H1 (cell line): ENCODE data around the gene CADM1. TPM values are rescaled to one million over a fixed set of nuclear protein-coding genes. Genes with fewer than 3 reads are reported as not detected.
A peak's percentile ranks its signal among the peaks of the same experiment; 100 is the strongest.

Experiments
- CTCF ChIA-PET: fragments of 300-600 bp; sonication (Branson Sonifier 250); formaldehyde crosslinking; loops from one replicate; lab custom pipeline; 2021; ENCODE audit not compliant: partially characterized antibody; lab: Charles Lee
- POLR2A ChIA-PET: fragments of 300-600 bp; sonication (Branson Sonifier 250); formaldehyde crosslinking; loops from one replicate; lab custom pipeline; 2021; ENCODE audit warnings: inconsistent platforms; ENCODE audit not compliant: partially characterized antibody; lab: Charles Lee
- DNase-seq, 2 experiments: peaks; one replicate each; pipeline versions ENCODE4 v3.0.0 to v3.0.0-alpha.2; 2010 to 2022; ENCODE audit warnings: low spot score in 2 of 2, low read depth in 1 of 2, mixed read lengths in 1 of 2
- FAIRE-seq: peaks from 2 replicates; lab custom pipeline; 2011; peaks lifted over from hg19 to GRCh38; lab: Jason Lieb, UNC
- H2AFZ ChIP-seq: 2 replicates; pipeline ENCODE4 v1.8.1; 2012; ENCODE audit warnings: low read length, inconsistent platforms
- H2AK5ac ChIP-seq: 2 replicates; pipeline ENCODE4 v1.6.1; 2013; ENCODE audit warnings: low read depth, low read length
- H2BK120ac ChIP-seq: replicated peaks from 2 replicates; pipeline ENCODE3; 2013; ENCODE audit warnings: low read depth, low read length, inconsistent platforms
- H2BK12ac ChIP-seq: 2 replicates; pipeline ENCODE4 v1.6.1; 2013; ENCODE audit warnings: low read depth, low read length
- H2BK15ac ChIP-seq: 2 replicates; pipeline ENCODE4 v1.6.1; 2013; ENCODE audit warnings: low read length
- H2BK20ac ChIP-seq: 2 replicates; pipeline ENCODE4 v1.6.1; 2013; ENCODE audit warnings: low read length
- H2BK5ac ChIP-seq: 2 replicates; pipeline ENCODE4 v1.6.1; 2013; ENCODE audit warnings: low read depth, low read length
- H3K14ac ChIP-seq: 2 replicates; pipeline ENCODE4 v1.6.1; 2013; ENCODE audit warnings: inconsistent platforms; ENCODE audit not compliant: insufficient read length
- H3K18ac ChIP-seq: 2 replicates; pipeline ENCODE4 v1.6.1; 2013; ENCODE audit warnings: low read length; ENCODE audit errors: extremely low read depth
- H3K23ac ChIP-seq: 2 replicates; pipeline ENCODE4 v1.6.1; 2013; ENCODE audit warnings: inconsistent platforms; ENCODE audit not compliant: insufficient read length
- H3K23me2 ChIP-seq: 2 replicates; pipeline ENCODE4 v1.6.1; 2013; ENCODE audit warnings: low read depth, low read length
- H3K27ac ChIP-seq: 2 replicates; pipeline ENCODE4 v1.6.1; 2011; ENCODE audit warnings: low read depth, low read length, inconsistent platforms
- H3K27me3 ChIP-seq, 4 experiments: replicated peaks in 1 of 4; 1 replicate in 1 of 4; 2 replicates in 3 of 4; pipeline versions ENCODE4 v1.6.1 to v1.8.1; 2011 to 2013; ENCODE audit warnings: low read length in 3 of 4, mild to moderate bottlenecking in 3 of 4, inconsistent platforms in 2 of 4, mixed read lengths in 2 of 4, moderate library complexity in 1 of 4; ENCODE audit not compliant: control insufficient read depth in 3 of 4, insufficient read depth in 3 of 4; ENCODE audit errors: extremely low read depth in 1 of 4
- H3K36me3 ChIP-seq, 4 experiments: 2 replicates each; pipeline versions ENCODE4 v1.6.1 to v1.8.1; 2011 to 2013; ENCODE audit warnings: mild to moderate bottlenecking in 4 of 4, low read length in 3 of 4, moderate library complexity in 2 of 4, control low read depth in 1 of 4, inconsistent platforms in 1 of 4; ENCODE audit not compliant: insufficient read depth in 4 of 4, control insufficient read depth in 2 of 4
- H3K4ac ChIP-seq: replicated peaks from 2 replicates; pipeline ENCODE3; 2013; ENCODE audit warnings: low read length, low read depth, mixed read lengths, inconsistent platforms; ENCODE audit not compliant: insufficient read length
- H3K4me1 ChIP-seq, 4 experiments: replicated peaks in 1 of 4; 1 replicate in 1 of 4; 2 replicates in 3 of 4; pipeline versions ENCODE4 v1.6.1 to v1.8.1; 2011 to 2013; ENCODE audit warnings: low read length in 3 of 4, inconsistent platforms in 2 of 4, mixed read lengths in 1 of 4; ENCODE audit not compliant: insufficient read depth in 4 of 4, control insufficient read depth in 3 of 4
- H3K4me2 ChIP-seq, 2 experiments: 2 replicates each; pipeline versions ENCODE4 v1.6.1 to v1.8.1; 2011 to 2013; ENCODE audit warnings: low read depth in 2 of 2, low read length in 2 of 2, control low read depth in 1 of 2, inconsistent platforms in 1 of 2, mild to moderate bottlenecking in 1 of 2; ENCODE audit not compliant: insufficient read depth in 1 of 2
- H3K4me3 ChIP-seq, 4 experiments: fragments of 200-600, 300-600 bp in 1 of 4; sonication (generic), shearing (Covaris generic), sonication (Bioruptor Twin) in 1 of 4; 2 replicates each; pipeline versions ENCODE4 v1.5.1 to v1.8.1; 2011 to 2016; ENCODE audit warnings: low read length in 4 of 4, low read depth in 3 of 4, control low read depth in 2 of 4, inconsistent platforms in 2 of 4, mild to moderate bottlenecking in 2 of 4, mixed read lengths in 1 of 4, moderate library complexity in 1 of 4; ENCODE audit not compliant: insufficient read depth in 2 of 4; ENCODE audit errors: extremely low read depth in 1 of 4
- H3K56ac ChIP-seq: replicated peaks from 2 replicates; pipeline ENCODE3; 2013; ENCODE audit warnings: low read depth, mild to moderate bottlenecking, mixed read lengths, low read length, inconsistent platforms; ENCODE audit not compliant: insufficient read length
- H3K79me1 ChIP-seq: 2 replicates; pipeline ENCODE4 v1.6.1; 2013; ENCODE audit warnings: low read depth, low read length, control low read depth
- H3K79me2 ChIP-seq, 2 experiments: 2 replicates each; pipeline versions ENCODE4 v1.6.1 to v1.8.1; 2012 to 2013; ENCODE audit warnings: low read length in 2 of 2, mild to moderate bottlenecking in 2 of 2, inconsistent platforms in 1 of 2; ENCODE audit not compliant: insufficient read depth in 2 of 2, control insufficient read depth in 1 of 2
- H3K9ac ChIP-seq, 4 experiments: replicated peaks in 1 of 4; 1 replicate in 1 of 4; 2 replicates in 3 of 4; pipeline versions ENCODE4 v1.6.1 to v1.8.1; 2011 to 2013; ENCODE audit warnings: low read depth in 3 of 4, low read length in 3 of 4, control low read depth in 2 of 4, mild to moderate bottlenecking in 2 of 4, moderate library complexity in 2 of 4, inconsistent platforms in 1 of 4; ENCODE audit errors: extremely low read depth in 1 of 4
- H3K9me3 ChIP-seq, 2 experiments: 2 replicates each; pipeline versions ENCODE4 v1.6.1 to v1.8.1; 2012 to 2013; ENCODE audit warnings: mild to moderate bottlenecking in 2 of 2, moderate library complexity in 2 of 2, control low read depth in 1 of 2, inconsistent platforms in 1 of 2, low read depth in 1 of 2, low read length in 1 of 2, mixed read lengths in 1 of 2; ENCODE audit not compliant: insufficient read depth in 2 of 2
- H4K20me1 ChIP-seq, 2 experiments: replicated peaks in 1 of 2; 2 replicates each; pipeline versions ENCODE3 to v1.8.1; 2011 to 2013; ENCODE audit warnings: inconsistent platforms in 2 of 2, low read length in 2 of 2, mild to moderate bottlenecking in 1 of 2; ENCODE audit not compliant: insufficient read depth in 2 of 2, control insufficient read depth in 1 of 2
- H4K5ac ChIP-seq: 2 replicates; pipeline ENCODE4 v1.6.1; 2013; ENCODE audit warnings: low read length, low read depth, mixed read lengths, inconsistent platforms; ENCODE audit not compliant: insufficient read length
- H4K8ac ChIP-seq: 2 replicates; pipeline ENCODE4 v1.8.0; 2013; ENCODE audit warnings: mild to moderate bottlenecking, moderate library complexity, low read length, inconsistent platforms; ENCODE audit not compliant: insufficient read depth; ENCODE audit errors: extremely low read depth
- H4K91ac ChIP-seq: replicated peaks from 2 replicates; pipeline ENCODE3; 2013; ENCODE audit warnings: low read length, mixed read lengths, inconsistent platforms; ENCODE audit not compliant: insufficient read length
- CEBPB ChIP-seq: IDR thresholded peaks from 2 replicates; pipeline ENCODE4 v1.6.1; 2012; ENCODE audit warnings: low read depth, low read length
- CHD2 ChIP-seq: IDR thresholded peaks from 2 replicates; pipeline ENCODE4 v1.6.1; 2012; ENCODE audit warnings: low read length, improper control_type of control experiment
- GABPA ChIP-seq: IDR thresholded peaks from 2 replicates; pipeline ENCODE4 v1.6.1; 2011; ENCODE audit warnings: mild to moderate bottlenecking, low read length, moderate library complexity, borderline replicate concordance; ENCODE audit not compliant: insufficient read depth
- GTF2F1 ChIP-seq: IDR thresholded peaks from 2 replicates; pipeline ENCODE4 v1.6.1; 2012; ENCODE audit warnings: low read depth, low read length, improper control_type of control experiment, borderline replicate concordance
- HDAC6 ChIP-seq: IDR thresholded peaks from one replicate; pipeline ENCODE4 v1.7.1; 2012; ENCODE audit warnings: low read depth, mild to moderate bottlenecking, inconsistent platforms, low read length, moderate library complexity
- POLR2A ChIP-seq, 2 experiments: IDR thresholded peaks; 1 replicate in 1 of 2; 2 replicates in 1 of 2; pipeline ENCODE4 v1.6.1; 2011; ENCODE audit warnings: low read depth in 2 of 2, low read length in 2 of 2, mild to moderate bottlenecking in 2 of 2; ENCODE audit errors: control extremely low read depth in 1 of 2
- POU5F1 ChIP-seq: IDR thresholded peaks from 2 replicates; pipeline ENCODE4 v1.6.1; 2011; ENCODE audit warnings: low read depth, mild to moderate bottlenecking, low read length, moderate library complexity
- RAD21 ChIP-seq, 2 experiments: IDR thresholded peaks in 1 of 2; conservative IDR thresholded peaks in 1 of 2; 2 replicates each; pipeline ENCODE4 v1.6.1; 2011; ENCODE audit warnings: low read depth in 2 of 2, low read length in 2 of 2, improper control_type of control experiment in 1 of 2, inconsistent platforms in 1 of 2, mild to moderate bottlenecking in 1 of 2, moderate library complexity in 1 of 2
- RXRA ChIP-seq: IDR thresholded peaks from 2 replicates; pipeline ENCODE4 v1.6.1; 2011; ENCODE audit warnings: low read depth, mild to moderate bottlenecking, low read length, moderate library complexity; ENCODE audit not compliant: insufficient read depth
- SIRT6 ChIP-seq: IDR thresholded peaks from one replicate; pipeline ENCODE4 v1.7.1; 2012; ENCODE audit warnings: low read length, inconsistent platforms
- SP4 ChIP-seq: IDR thresholded peaks from 2 replicates; pipeline ENCODE4 v1.6.1; 2012; ENCODE audit warnings: low read length, inconsistent platforms
- SRF ChIP-seq: IDR thresholded peaks from 2 replicates; pipeline ENCODE4 v1.6.1; 2011; ENCODE audit warnings: mild to moderate bottlenecking, low read depth, low read length, moderate library complexity
- TBP ChIP-seq: IDR thresholded peaks from 2 replicates; pipeline ENCODE4 v1.6.1; 2011; ENCODE audit warnings: low read depth, low read length, improper control_type of control experiment
- TCF12 ChIP-seq: IDR thresholded peaks from 2 replicates; pipeline ENCODE4 v1.6.1; 2011; ENCODE audit warnings: low read depth, mild to moderate bottlenecking, low read length
- WGBS, 2 experiments: shearing (Covaris generic) in 1 of 2; methylation state at CpG; one replicate each; pipeline versions ENCODE4 v1.1.6 to v1.1.7; 2013 to 2015; ENCODE audit warnings: low lambda C conversion rate in 2 of 2, mixed read lengths in 2 of 2, inconsistent platforms in 1 of 2, low coverage in 1 of 2, missing lambda C conversion rate in 1 of 2; ENCODE audit not compliant: insufficient replicate concordance in 2 of 2, insufficient coverage in 1 of 2, insufficient read length in 1 of 2; ENCODE audit errors: extremely low coverage in 1 of 2, missing lambda C conversion rate in 1 of 2; 5-methylcytosine and 5-hydroxymethylcytosine counted together
- polyA plus RNA-seq, 7 experiments: library from polyadenylated mRNA; depleted of rRNA in 3 of 7; stranded (reverse) in 5 of 7; unstranded in 2 of 7; fragments of >200 nt in 5 of 7; fragments of 200-250 nt in 2 of 7; gene quantifications; 1 replicate in 5 of 7; 2 replicates in 1 of 7; 4 replicates in 1 of 7; pipeline versions ENCODE4 v1.2.1 to v1.2.3, GENCODE V29; 2011 to 2013; ENCODE audit warnings: missing spikeins in 2 of 7, mixed read lengths in 2 of 7
- total RNA-seq: library from RNA; stranded (reverse); fragmentation: NEBNext Ultra II Directional; extraction: Animal tissue kit (Norgen Biotek cat#: 25700); gene quantifications from 2 replicates; pipeline ENCODE4 v1.2.1, GENCODE V29; 2021
- TF ChIP-seq, protein P1 (sequence below): IDR thresholded peaks from 2 replicates; pipeline ENCODE4 v1.6.1; 2012; ENCODE audit warnings: inconsistent platforms

CADM1 gene
- total and polyA plus RNA-seq, 2 of the 8 experiments (the other 6 are each of a cell fraction or from before 2014, with no cell fraction given) = 8.3 to 25.3 TPM

DNA sequence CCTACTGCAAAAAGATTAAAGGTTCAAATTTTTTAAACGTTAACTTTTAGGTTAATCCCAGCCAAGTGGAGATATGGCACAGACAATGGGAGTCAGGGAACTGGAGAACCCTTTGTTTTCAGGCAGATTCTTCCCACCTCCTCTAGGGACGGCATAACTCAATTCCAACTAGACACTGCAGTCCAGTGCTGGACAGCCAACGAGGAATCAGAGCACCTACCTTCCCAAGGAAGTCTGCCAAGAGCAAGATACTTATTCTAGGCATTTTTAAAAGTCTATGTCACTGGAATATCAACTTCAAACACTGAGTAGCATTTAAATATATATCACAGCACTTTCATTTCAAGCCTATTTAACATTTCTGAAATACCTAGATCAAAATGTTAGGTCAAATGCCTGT, 7.3 kb downstream of the CADM1 start:
- H3K4ac ChIP-seq = no peak overlapping the region
- peaks cover 2 to 16% (median 13%) of the 10 kb centered on the region in 4 experiments; a peak in 6 of 7 replicates for H3K4me1 ChIP-seq
- no peaks in the 10 kb centered on the region for H3K79me2 ChIP-seq
- H3K23me2 ChIP-seq = peaks cover 3% of the 10 kb centered on the region; the same call in 1 of the 2 replicates
- H3K4me2 ChIP-seq = no peak overlapping the region
- H2AK5ac ChIP-seq = no peak overlapping the region
- H4K8ac ChIP-seq = no peak overlapping the region
- no peak overlapping the region for H3K23ac ChIP-seq
- H2BK15ac ChIP-seq = no peak overlapping the region
- H3K14ac ChIP-seq = no peak overlapping the region
- DNase-seq = no peak
- no peak overlapping the region for H4K5ac ChIP-seq
- H3K79me1 ChIP-seq = peaks cover 4% of the 10 kb centered on the region; the same call in 1 of the 2 replicates
- H2AFZ ChIP-seq = no peak overlapping the region
- POLR2A ChIA-PET = no interaction called here
- no peak overlapping the region for H3K4me3 ChIP-seq
- no peak overlapping the region for H2BK12ac ChIP-seq
- H3K56ac ChIP-seq = no peak overlapping the region
- peaks cover 10 to 29% (median 25%) of the 10 kb centered on the region in 4 experiments for H3K27me3 ChIP-seq
- CTCF ChIA-PET = interaction anchor here (1.2 kb wide), 1 partner anchor 116 kb away, joined by 3 read pairs; no protein-coding TSS in a partner anchor
- H2BK20ac ChIP-seq = no peak overlapping the region
- H3K36me3 ChIP-seq = no peaks in the 10 kb centered on the region
- H3K27ac ChIP-seq = no peak overlapping the region
- no peak overlapping the region for H3K18ac ChIP-seq
- no peak overlapping the region for H2BK120ac ChIP-seq
- H2BK5ac ChIP-seq = no peak overlapping the region; the same call in 1 of the 2 replicates
- FAIRE-seq = peak; percentile 13
- 85% methylated on average over 3 of the region's 3 CpGs; no CpG with 5 or more reads in 1 of the 2 experiments for WGBS, 2 experiments
- no peaks in the 10 kb centered on the region for H3K9me3 ChIP-seq
- no peak overlapping the region for H3K9ac ChIP-seq
- H4K91ac ChIP-seq = no peak overlapping the region
- H4K20me1 ChIP-seq = peaks cover 3 to 7% of the 10 kb centered on the region in 2 experiments
- no peak for TF ChIP-seq RAD21 (IDR thresholded peaks at IDR 0.05 in 1 of 2, conservative IDR thresholded peaks at IDR 0.05 in 1 of 2; ENCODE audit: low read depth in 2 of 2, low read length in 2 of 2)
- no peak for TF ChIP-seq SIRT6
- no peak for TF ChIP-seq POLR2A (IDR thresholded peaks at IDR 0.05; ENCODE audit: control extremely low read depth in 1 of 2, low read depth in 2 of 2, low read length in 2 of 2)
- TF ChIP-seq CEBPB = no peak
- no peak for TF ChIP-seq SRF
- TF ChIP-seq TBP = no peak
- no peak for TF ChIP-seq GTF2F1
- no peak for TF ChIP-seq GABPA
- no peak for TF ChIP-seq POU5F1
- TF ChIP-seq TCF12 = no peak
- no peak for TF ChIP-seq RXRA
- TF ChIP-seq HDAC6 = no peak
- TF ChIP-seq CHD2 = no peak
- TF ChIP-seq, protein P1, sequence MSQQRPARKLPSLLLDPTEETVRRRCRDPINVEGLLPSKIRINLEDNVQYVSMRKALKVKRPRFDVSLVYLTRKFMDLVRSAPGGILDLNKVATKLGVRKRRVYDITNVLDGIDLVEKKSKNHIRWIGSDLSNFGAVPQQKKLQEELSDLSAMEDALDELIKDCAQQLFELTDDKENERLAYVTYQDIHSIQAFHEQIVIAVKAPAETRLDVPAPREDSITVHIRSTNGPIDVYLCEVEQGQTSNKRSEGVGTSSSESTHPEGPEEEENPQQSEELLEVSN = no peak
- TF ChIP-seq SP4 = no peak
